HG03025 (cell line): ENCODE data around the gene SDF2.
"Not testable (repeated sequence)": the region's sequence is repeated elsewhere in the genome, so short reads cannot be mapped to it uniquely, and the experiment has no call there.

Experiments used
- ATAC-seq: cut with Tn5 transposase; IDR thresholded peaks from one replicate; pipeline ENCODE4 v1.9.1; 2021; ENCODE audit warnings: mild to moderate bottlenecking, moderate library complexity; ENCODE audit not compliant: unreplicated experiment, low FRiP score

Gene SDF2

DNA sequence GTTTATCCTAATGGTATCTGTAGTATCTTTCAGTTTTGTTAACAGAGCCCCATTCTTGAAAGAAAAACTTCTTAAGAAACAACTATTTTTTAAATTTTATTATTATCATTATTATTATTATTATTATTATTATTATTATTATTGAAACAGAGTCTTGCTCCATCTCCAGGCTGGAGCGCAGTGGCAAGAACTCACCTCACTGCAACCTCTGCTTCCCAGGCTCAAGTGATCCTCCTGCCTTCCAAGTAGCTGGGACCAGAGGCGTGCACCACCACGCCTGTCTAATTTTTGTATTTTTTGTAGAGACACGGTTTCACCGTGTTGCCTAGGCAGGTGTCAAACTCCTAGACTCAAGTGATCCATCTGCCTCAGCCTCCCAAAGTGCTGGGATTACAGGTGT lies 23.7 kb upstream of the SDF2 start:
- ATAC-seq, result no peak

GRCh38 chr17:28684963-28685362 lies 23.3 kb upstream of the SDF2 start:
- no peak for ATAC-seq

DNA sequence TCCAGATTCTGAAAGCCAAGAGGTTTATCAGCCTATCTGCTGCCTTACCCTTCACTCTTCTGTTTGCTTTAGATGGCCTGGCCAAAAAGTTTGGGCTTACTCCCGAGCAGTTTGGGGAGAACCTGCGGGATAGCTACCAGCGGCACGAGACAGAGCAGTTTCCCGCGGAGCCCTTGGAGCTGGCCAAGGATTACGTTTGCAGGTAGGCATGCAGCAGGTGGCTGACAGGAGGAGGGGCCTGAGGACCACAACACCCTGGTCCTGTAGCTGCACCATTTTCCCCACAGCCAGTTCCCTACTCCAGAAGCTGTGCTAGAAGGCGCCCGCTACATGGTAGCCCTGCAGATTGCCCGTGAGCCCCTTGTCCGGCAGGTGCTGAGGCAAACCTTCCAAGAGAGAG lies 20.9 kb upstream of the SDF2 start:
- no peak for ATAC-seq

DNA sequence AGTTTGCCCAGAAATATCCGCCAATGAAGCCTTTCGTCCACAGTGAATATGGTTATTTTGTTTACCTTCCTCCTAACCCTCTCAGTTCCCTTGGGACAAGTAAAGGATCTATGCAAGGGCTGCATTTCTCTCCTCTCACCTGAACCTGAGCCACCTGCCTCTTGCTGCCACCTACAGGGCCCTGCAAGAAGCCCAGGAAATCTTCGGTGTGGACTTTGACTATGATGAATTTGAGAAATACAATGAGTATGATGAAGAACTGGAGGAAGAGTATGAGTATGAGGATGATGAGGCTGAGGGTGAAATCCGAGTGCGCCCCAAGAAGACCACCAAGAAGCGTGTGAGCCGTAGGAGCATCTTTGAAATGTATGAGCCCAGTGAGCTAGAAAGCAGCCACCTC lies 14.3 kb upstream of the SDF2 start:
- ATAC-seq, result no peak

DNA sequence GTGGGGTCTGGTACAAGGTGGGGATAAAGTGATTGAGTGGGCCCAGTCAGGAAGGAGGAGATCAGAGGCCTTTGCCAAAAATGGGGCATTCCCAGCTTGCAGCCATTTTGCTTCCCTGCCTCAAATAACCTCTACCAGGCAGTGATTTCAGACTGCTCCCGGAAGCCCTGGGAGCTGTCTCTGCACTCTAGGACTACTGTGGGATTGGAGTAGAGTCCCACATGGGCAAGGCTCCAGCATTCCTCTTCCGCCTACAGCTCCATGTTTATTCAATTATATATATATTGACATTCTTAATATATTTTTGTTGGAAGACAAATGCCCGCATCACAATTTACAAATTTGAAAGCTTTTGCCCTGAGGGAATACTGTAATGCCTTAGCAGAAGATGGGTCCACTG lies 13.8 kb upstream of the SDF2 start:
- no peak for ATAC-seq

GRCh38 chr17:28669918-28670317 lies 8.2 kb upstream of the SDF2 start:
- ATAC-seq, result no peak

GRCh38 chr17:28667870-28668269 lies 6.2 kb upstream of the SDF2 start:
- ATAC-seq, result no peak

DNA sequence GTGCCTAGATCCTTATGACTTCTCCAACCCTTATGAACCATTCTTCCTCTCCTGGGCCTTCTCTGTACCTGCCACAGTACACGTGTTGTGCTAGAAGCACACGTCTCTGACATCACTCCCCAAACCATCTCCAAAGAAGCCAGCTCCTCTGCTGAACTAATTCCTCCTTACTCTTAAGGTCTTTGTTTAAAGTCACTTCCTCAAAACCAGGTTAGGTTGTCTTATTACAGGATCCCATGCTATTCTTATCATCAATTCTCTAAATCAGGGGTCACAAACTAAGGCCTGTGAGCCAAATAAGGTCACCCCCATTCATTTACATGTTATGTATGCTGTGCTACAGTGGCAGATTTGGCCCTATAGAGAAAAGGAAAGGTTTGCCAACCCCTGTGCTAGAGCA lies 4.3 kb upstream of the SDF2 start:
- ATAC-seq, result no peak

DNA sequence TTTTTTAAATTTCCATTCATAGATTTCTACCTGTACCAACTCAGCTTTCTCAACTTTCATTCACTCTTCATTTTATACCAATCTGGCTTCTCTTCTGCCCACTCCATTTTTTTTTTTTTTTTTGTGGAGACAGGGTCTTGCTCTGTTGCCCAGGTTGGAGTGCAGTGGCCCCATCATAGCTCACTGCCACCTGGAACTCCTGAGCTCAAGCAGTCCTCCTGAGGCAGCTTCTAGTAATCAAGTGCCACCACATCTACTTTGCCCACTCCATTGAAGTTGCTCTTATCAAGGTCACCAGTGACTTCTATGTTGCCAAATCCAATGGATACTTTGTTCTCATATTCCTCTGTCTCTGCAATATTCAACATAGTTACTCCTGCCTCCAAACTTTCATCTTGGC lies 2.0 kb upstream of the SDF2 start:
- ATAC-seq, result no peak

GRCh38 chr17:28662527-28662829 lies 772 bp upstream of the SDF2 start:
- ATAC-seq, result no peak

- ATAC-seq, result not testable (repeated sequence)
Observed at GRCh38 chr17:28659497-28659881, 2.2 kb downstream of the SDF2 start.

DNA sequence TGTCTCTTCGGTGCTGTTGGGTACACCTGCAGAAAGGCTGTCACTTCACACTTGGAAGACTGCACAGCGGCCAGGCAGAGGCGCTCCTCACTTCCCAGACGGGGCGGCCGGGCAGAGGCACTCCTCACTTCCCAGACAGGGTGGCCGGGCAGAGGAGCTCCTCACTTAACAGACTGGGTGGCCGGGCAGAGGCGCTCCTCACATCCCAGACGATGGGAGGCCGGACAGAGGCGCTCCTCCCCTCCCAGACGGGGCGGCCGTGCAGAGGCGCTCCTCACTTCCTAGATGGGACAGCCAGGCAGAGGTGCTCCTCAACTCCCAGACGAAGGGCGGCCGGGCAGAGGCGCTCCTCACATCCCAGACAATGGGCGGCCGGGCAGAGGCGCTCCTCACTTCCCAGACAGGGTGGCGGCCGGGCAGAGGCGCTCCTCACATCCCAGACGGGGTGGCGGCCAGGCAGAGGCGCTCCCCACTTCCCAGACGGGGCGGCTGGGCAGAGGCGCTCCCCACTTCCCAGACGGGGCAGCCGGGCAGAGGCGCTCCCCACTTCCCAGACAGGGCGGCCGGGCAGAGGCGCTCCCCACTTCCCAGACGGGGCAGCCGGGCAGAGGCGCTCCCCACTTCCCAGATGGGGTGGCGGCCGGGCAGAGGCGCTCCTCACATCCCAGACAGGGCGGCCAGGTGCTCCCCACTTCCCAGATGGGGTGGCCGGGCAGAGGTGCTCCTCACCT lies 2.8 kb downstream of the SDF2 start:
- not testable (repeated sequence) for ATAC-seq

- ATAC-seq, result not testable (repeated sequence)
Observed at GRCh38 chr17:28658342-28658741, 3.4 kb downstream of the SDF2 start.

- ATAC-seq, result no peak
Observed at GRCh38 chr17:28657756-28658155, 4.0 kb downstream of the SDF2 start.

DNA sequence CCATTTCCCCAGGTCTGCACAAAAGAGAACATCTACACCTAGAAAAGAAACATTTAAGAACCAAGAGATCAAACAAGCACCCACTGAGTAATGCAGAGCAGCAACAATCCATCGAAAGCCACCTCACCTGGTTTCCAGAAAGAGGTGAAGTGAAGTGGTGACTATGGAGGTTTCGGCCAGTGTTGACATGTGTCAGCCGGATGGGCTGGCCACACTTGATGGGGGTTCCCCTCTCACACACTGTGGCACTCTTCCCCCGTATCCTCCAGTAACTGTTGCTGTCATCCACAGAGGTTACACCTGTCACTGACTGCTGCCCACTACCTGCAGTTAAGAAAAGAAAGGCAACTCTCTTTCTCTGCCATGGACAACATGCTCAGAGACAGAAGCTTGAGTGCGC lies 6.5 kb downstream of the SDF2 start:
- ATAC-seq, result no peak

DNA sequence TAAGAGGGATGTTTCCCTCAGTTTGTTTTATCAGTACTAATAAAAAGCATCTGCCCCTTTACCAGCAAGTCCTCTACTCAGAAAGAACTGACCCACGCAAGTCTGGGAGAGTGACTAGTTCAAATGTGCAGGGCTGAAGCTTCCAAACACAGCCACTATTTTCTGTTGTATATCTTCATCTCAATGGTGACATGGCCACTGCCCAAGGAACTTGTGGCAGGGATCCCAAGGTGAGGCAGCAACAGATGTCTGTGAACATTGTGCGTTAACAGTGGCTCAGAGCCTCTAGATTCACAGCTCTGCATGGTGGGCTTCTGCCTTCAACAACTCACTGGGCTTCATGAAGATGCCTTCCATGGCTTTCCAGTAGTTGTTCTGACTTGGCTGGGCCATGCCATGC lies 13.0 kb downstream of the SDF2 start:
- ATAC-seq, result no peak

DNA sequence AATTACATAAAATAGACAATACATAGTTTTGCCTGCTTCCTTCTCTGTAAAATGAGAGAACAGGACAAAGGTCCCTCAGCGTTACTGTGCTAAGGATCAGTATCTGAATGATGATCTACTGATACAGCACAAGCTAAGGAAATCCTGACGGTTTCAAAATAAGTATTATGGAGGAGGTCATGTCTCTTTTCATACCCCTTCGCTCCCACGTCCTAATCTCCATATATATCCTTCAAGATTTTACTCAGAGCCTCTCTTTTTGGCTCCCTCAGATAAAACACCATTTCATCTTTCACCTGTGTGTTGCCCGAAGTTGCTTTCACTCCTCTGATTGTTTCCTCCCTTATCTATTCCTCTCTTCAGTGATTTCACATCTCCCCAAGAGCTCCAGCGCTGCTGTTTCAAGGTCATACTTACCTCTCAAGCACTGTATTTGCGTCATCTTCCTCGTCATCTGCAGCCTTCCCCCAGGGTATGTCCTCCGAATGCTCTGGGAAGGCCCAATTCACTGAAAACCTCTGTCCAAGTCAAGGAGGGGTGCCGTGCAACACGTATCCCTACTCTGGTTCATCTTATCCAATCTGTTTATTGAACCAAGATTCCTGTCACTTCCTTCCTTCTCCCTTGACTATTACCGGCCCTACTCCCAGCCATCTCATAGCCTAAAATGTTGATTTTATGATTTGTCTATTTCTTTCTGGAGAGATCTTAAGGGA lies 15.5 kb downstream of the SDF2 start:
- ATAC-seq, result no peak

GRCh38 chr17:28645576-28645939 lies 16.1 kb downstream of the SDF2 start:
- no peak for ATAC-seq

- peak; percentile 90 for ATAC-seq
Observed at GRCh38 chr17:28644787-28645575, 16.7 kb downstream of the SDF2 start, which contains the start of gene BLTP2. Gene BLTP2, minus strand, starts transcription at chr17:28645158. Its CDS starts 102 bp downstream, at chr17:28645056.

GRCh38 chr17:28643983-28644786 lies 17.5 kb downstream of the SDF2 start:
- no peak for ATAC-seq

- ATAC-seq, result no peak
Observed at GRCh38 chr17:28641579-28641978, 20.1 kb downstream of the SDF2 start.
